ENCODE measurements around the gene LRBA. TPM values are rescaled to one million over a fixed set of nuclear protein-coding genes. Genes with fewer than 3 reads are reported as not detected.
A peak's percentile ranks its signal among the peaks of the same experiment; 100 is the strongest.

LRBA gene
- total and polyA plus RNA-seq, 9 of the 15 experiments (the other 6 are each of a cell fraction or from before 2014, with no cell fraction given): 24.2 to 88.7 (median 59.7) TPM

- TF ChIP-seq, protein P1, sequence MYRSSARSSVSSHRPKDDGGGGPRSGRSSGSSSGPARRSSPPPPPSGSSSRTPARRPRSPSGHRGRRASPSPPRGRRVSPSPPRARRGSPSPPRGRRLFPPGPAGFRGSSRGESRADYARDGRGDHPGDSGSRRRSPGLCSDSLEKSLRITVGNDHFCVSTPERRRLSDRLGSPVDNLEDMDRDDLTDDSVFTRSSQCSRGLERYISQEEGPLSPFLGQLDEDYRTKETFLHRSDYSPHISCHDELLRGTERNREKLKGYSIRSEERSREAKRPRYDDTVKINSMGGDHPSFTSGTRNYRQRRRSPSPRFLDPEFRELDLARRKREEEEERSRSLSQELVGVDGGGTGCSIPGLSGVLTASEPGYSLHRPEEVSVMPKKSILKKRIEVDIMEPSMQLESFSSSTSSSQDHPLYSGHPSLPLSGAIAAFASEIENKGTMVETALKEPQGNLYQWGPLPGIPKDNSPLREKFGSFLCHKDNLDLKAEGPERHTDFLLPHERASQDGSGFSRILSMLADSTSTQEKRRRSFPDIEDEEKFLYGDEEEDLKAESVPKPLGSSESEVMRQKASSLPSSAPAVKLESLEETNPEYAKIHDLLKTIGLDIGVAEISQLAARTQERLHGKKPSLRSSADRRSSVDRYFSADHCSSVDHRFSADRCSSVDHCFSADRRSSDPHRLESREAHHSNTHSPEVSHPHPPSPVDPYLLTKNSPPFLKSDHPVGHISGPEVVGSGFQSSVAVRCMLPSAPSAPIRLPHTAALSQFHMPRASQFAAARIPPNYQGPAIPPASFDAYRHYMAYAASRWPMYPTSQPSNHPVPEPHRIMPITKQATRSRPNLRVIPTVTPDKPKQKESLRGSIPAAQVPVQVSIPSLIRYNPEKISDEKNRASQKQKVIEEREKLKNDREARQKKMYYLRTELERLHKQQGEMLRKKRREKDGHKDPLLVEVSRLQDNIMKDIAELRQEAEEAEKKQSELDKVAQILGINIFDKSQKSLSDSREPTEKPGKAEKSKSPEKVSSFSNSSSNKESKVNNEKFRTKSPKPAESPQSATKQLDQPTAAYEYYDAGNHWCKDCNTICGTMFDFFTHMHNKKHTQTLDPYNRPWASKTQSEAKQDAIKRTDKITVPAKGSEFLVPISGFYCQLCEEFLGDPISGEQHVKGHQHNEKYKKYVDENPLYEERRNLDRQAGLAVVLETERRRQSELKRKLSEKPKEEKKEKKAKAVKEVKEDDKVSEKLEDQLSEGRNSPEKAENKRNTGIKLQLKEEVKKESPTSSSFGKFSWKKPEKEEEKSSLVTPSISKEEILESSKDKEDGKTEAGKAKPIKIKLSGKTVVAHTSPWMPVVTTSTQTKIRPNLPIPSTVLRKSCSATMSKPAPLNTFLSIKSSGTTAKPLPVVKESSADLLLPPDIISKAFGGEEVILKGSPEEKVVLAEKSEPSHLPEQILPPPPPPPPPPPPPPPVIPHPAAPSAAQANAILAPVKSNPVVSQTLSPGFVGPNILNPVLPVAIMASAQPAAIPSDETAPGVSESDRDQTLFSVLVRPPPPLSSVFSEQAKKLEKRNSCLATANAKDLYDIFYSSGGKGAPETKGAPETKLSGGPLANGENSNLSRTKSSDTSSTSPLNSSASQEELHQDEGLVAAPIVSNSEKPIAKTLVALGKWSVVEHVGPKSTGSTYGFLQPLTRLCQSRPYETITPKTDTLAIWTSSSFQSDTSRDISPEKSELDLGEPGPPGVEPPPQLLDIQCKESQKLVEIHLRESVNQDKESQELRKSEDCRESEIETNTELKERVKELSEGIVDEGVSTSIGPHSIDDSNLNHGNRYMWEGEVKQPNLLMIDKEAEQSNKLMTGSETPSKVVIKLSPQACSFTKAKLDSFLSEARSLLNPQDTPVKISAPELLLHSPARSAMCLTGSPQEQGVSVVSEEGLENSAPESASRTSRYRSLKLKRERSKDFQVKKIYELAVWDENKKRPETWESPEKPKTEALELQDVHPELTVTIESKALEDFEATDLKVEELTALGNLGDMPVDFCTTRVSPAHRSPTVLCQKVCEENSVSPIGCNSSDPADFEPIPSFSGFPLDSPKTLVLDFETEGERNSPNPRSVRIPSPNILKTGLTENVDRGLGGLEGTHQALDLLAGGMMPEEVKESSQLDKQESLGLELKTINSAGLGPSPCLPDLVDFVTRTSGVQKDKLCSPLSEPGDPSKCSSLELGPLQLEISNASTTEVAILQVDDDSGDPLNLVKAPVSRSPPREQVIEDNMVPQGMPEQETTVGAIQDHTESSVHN (IDR thresholded peaks at IDR 0.05; ENCODE audit: borderline replicate concordance in 1 of 2, low read depth in 1 of 2): no peak
- no peak for TF ChIP-seq RBFOX2 (IDR thresholded peaks at IDR 0.05; ENCODE audit: low read depth, low read length)
- no peak for TF ChIP-seq L3MBTL2 (IDR thresholded peaks at IDR 0.05)
- no peak for TF ChIP-seq HMG20A (CRISPR knock-in tag; conservative IDR thresholded peaks at IDR 0.05)
- TF ChIP-seq KLF1 (tag; IDR thresholded peaks at IDR 0.05): peak; percentile 84
- 0 out of 2 replicates have a peak, but pooled peaks have one; percentile 22 for TF ChIP-seq ZFP1 (CRISPR knock-in tag; IDR thresholded peaks at IDR 0.05)
- no peak for TF ChIP-seq ZKSCAN3 (CRISPR knock-in tag; IDR thresholded peaks at IDR 0.05)
- peak; percentile 97 for TF ChIP-seq ZNF583 (CRISPR knock-in tag; IDR thresholded peaks at IDR 0.05)
- TF ChIP-seq THRAP3 (IDR thresholded peaks at IDR 0.05; ENCODE audit: borderline replicate concordance): no peak
- TF ChIP-seq HNRNPL (IDR thresholded peaks at IDR 0.05; ENCODE audit: low read depth, low read length): no peak
- TF ChIP-seq ZZZ3 (IDR thresholded peaks at IDR 0.05): no peak
- no peak for TF ChIP-seq FOS (IDR thresholded peaks at IDR 0.05; ENCODE audit: extremely low read depth, insufficient read length)
- TF ChIP-seq ETV6 (IDR thresholded peaks at IDR 0.05; ENCODE audit: borderline replicate concordance in 1 of 2, low read depth in 2 of 2, low read length in 1 of 2): no peak
- TF ChIP-seq ETV6 (CRISPR knock-in tag; IDR thresholded peaks at IDR 0.05; ENCODE audit: borderline replicate concordance): no peak
- TF ChIP-seq ZNF764 (CRISPR knock-in tag; IDR thresholded peaks at IDR 0.05; ENCODE audit: low read depth): no peak
- no peak for TF ChIP-seq JUNB (CRISPR knock-in tag; conservative IDR thresholded peaks at IDR 0.05)
- TF ChIP-seq SFPQ (IDR thresholded peaks at IDR 0.05; ENCODE audit: low read depth, low read length): no peak
These were observed 23.5 kb upstream of the LRBA start (continued) for GRCh38 chr4:151038452-151039157.

All from K562 (cell line).